HG03135 (cell line): ENCODE results near the gene GIGYF2.
"Not testable (repeated sequence)": the region's sequence is repeated elsewhere in the genome, so short reads cannot be mapped to it uniquely, and the experiment has no call there.

Source experiments
- ATAC-seq: cut with Tn5 transposase; IDR thresholded peaks from one replicate; pipeline ENCODE4 v1.9.1; 2021; ENCODE audit warnings: mild to moderate bottlenecking, moderate library complexity; ENCODE audit not compliant: unreplicated experiment

The GIGYF2 gene

DNA sequence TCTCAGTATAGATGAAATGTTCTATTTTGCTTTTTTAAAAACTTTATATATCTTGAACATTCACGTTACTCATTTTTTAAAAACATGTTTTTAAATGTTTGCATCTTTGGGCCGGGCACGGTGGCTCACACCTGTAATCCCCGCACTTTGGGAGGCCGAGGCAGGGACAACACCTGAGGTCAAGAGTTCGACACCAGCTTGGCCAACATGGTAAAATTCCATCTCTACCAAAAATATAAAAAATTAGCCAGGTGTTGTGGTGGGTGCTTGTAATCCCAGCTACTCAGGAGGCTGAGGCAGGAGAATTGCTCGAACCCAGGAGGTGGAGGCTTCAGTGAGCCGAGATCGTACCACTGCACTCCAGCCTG, 210.6 kb downstream of the GIGYF2 start:
- ATAC-seq = not testable (repeated sequence)

DNA sequence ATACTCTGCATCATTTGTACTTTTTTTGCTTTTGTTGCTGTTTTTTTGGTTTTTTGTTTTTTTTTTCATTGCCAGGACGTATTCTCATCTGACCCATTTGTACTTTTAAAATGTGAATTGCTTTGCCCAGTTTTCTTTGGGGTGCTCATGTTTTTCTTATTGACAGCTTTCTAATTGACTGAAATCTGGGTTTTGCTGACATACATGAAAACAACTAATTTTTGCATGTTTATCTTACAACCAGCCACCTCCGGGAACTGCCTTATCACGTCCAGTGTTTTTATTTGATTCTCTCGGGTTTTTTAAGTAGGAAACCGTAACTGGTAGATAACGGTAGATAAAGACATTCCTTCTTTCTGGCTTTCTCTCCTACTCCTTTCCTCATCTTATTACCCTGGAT, 211.6 kb downstream of the GIGYF2 start:
- ATAC-seq = no peak
